Gastroesophageal sphincter (tissue), 4 donors: Measurements from ENCODE around the gene ATP11A. TPM values are rescaled to one million over a fixed set of nuclear protein-coding genes. Genes with fewer than 3 reads are reported as not detected.
"Not testable (repeated sequence)": the region's sequence is repeated elsewhere in the genome, so short reads cannot be mapped to it uniquely, and the experiment has no call there.

Source experiments
- ATAC-seq: fragments of 150-250 bp; one replicate; pipeline ENCODE4 v1.9.1; 2016; ENCODE audit warnings: mild to moderate bottlenecking, moderate library complexity
- H3K27ac ChIP-seq, 4 donors: fragments of 200-600 bp; sonication (generic) in 3 of 4; 1 replicate in 3 of 4; 2 replicates in 1 of 4; pipeline ENCODE4 v1.5.1; 2016 to 2019
- H3K27me3 ChIP-seq: fragments of 200-600 bp; sonication (generic); one replicate; pipeline ENCODE4 v1.5.1; 2019
- H3K36me3 ChIP-seq, 2 donors: fragments of 200-600 bp; sonication (generic); one replicate each; pipeline ENCODE4 v1.5.1; 2019; ENCODE audit warnings: control low read depth in 1 of 2
- H3K4me1 ChIP-seq, 3 donors: fragments of 200-600 bp; sonication (generic); 1 replicate in 2 of 3; 2 replicates in 1 of 3; pipeline ENCODE4 v1.5.1; 2016 to 2019; ENCODE audit warnings: control low read depth in 2 of 3
- H3K4me3 ChIP-seq, 2 donors: fragments of 200-600 bp; sonication (generic); one replicate each; pipeline ENCODE4 v1.5.1; 2019; ENCODE audit warnings: mild to moderate bottlenecking in 1 of 2, moderate library complexity in 1 of 2
- H3K9me3 ChIP-seq, 3 donors: fragments of 200-600 bp; sonication (generic); one replicate each; pipeline ENCODE4 v1.5.1; 2017 to 2019; ENCODE audit warnings: control low read depth in 2 of 3
- CTCF ChIP-seq, 4 experiments: fragments of 200-600 bp in 2 of 4; fragments of 450-650 bp in 2 of 4; sonication (generic) in 1 of 4; IDR thresholded peaks; one replicate each; pipeline ENCODE4 v1.5.1; 2017 to 2019; ENCODE audit warnings: antibody characterized with exemption in 4 of 4, mild to moderate bottlenecking in 2 of 4, moderate library complexity in 2 of 4
- EP300 ChIP-seq: sonication (generic); formaldehyde crosslinking; IDR thresholded peaks from one replicate; pipeline ENCODE4 v1.6.1; 2017; ENCODE audit warnings: antibody characterized with exemption, mild to moderate bottlenecking
- POLR2A ChIP-seq, 2 donors: fragments of 450-650 bp; IDR thresholded peaks; one replicate each; pipeline ENCODE4 v1.6.1; 2017; ENCODE audit warnings: antibody characterized with exemption in 2 of 2, mild to moderate bottlenecking in 2 of 2, moderate library complexity in 1 of 2
- POLR2AphosphoS5 ChIP-seq: sonication (generic); formaldehyde crosslinking; IDR thresholded peaks from one replicate; pipeline ENCODE4 v1.6.1; 2017; ENCODE audit warnings: antibody characterized with exemption
- WGBS, 2 donors: methylation state at CpG; one replicate each; pipeline ENCODE4 v1.1.5; 2018; ENCODE audit warnings: low coverage in 1 of 2; 5-methylcytosine and 5-hydroxymethylcytosine counted together
- total RNA-seq, 4 donors: library from RNA; depleted of rRNA; stranded (reverse); fragments of >200 nt; gene quantifications; one replicate each; pipeline ENCODE4 v1.1.0, GENCODE V29; 2016

ATP11A gene
- total RNA-seq, 4 donors from 2014 or later = 12.9 to 21.7 (median 17.1) TPM

- WGBS, 2 donors = 90 to 91% methylated on average over 9 of the region's 17 CpGs
- TF ChIP-seq POLR2A (IDR thresholded peaks at IDR 0.05) (no peak), POLR2AphosphoS5 (no peak), EP300 (no peak), CTCF (IDR thresholded peaks at IDR 0.05) (no peak)
- Histone ChIP-seq H3K27me3 (no peaks in the 10 kb centered on the region), H3K9me3 (no peaks in the 10 kb centered on the region), H3K27ac (no peak overlapping the region), H3K4me1 (no peaks in the 10 kb centered on the region), H3K36me3 (no peaks in the 10 kb centered on the region), H3K4me3 (no peak overlapping the region)
- no peak for ATAC-seq
These were observed 9.0 kb upstream of the ATP11A start for GRCh38 chr13:112680741-112681360.

DNA sequence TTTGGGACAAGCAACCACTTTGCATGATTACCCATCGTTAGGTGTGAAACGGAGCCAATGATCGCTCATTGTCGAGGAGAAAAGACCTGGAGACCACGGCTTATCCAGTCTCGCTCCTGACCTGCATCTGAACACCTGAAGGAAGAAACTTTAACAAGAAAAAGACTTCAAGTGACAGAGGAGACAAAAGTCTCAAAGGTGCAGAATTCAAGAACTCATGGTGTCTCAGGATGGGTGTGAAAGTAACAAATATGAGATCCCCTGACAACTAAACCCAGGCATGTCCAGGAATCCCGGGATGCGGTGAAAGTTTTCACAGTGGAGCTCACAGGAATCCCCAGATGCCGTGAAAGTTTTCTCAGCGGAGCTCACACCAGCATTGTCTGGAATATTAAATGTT, 6.3 kb upstream of the ATP11A start:
- TF ChIP-seq POLR2AphosphoS5 (no peak), POLR2A (IDR thresholded peaks at IDR 0.05) (no peak)
- Histone ChIP-seq H3K9me3 (no peaks in the 10 kb centered on the region), H3K36me3 (no peaks in the 10 kb centered on the region), H3K4me1 (peaks cover 0 to 1% (median 0%) of the 10 kb centered on the region in 3 donors), H3K4me3 (no peak overlapping the region), H3K27ac (no peak overlapping the region), H3K27me3 (no peaks in the 10 kb centered on the region)
- WGBS, 2 donors = 77 to 85% methylated on average over 8 to 10 of the region's 10 CpGs
- ATAC-seq = no peak

GRCh38 chr13:112684071-112684845, 5.6 kb upstream of the ATP11A start:
- Histone ChIP-seq H3K27ac (no peak overlapping the region), H3K36me3 (no peaks in the 10 kb centered on the region), H3K9me3 (no peaks in the 10 kb centered on the region), H3K4me3 (no peak overlapping the region), H3K27me3 (no peaks in the 10 kb centered on the region), H3K4me1 (peaks cover 0 to 8% (median 3%) of the 10 kb centered on the region in 3 donors)
- ATAC-seq = no peak
- TF ChIP-seq EP300 (no peak), POLR2A (IDR thresholded peaks at IDR 0.05) (no peak), POLR2AphosphoS5 (no peak), CTCF (IDR thresholded peaks at IDR 0.05) (no peak)
- WGBS, 2 donors = 83 to 90% methylated on average over 7 of the region's 18 CpGs

DNA sequence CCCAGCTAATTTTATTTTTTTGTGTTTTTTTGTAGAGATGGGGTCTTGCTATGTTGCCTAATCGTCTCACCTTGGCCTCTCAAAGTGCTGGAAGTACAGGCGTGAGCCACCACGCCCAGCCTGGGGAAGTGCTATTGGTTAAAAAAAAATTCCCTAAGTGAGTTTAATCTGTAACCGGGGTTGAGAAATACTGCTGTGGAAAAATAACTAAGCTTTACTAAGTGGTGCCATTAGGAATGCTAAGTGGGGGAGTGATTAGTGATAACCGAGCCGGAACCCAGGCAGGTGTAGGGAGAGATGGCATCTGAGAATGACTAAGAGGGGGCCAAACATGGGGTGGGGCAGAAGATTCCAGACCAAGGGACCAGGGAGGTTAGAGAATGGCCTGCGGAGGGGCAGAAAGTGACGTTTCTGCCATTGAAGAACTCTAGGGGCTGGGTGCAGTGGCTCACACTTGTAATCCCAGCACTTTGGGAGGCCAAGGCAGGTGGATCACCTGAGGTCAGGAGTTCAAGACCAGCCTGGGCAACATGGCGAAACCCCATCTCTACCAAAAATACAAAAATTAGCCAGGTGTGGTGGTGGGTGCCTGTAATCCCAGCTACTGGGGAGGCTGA, 4.5 kb upstream of the ATP11A start:
- H3K9me3 ChIP-seq, H3K27ac ChIP-seq, H3K27me3 ChIP-seq, H3K4me3 ChIP-seq, H3K36me3 ChIP-seq, ATAC-seq: not testable (repeated sequence)
- H3K4me1 ChIP-seq = peaks cover 0 to 10% (median 3%) of the 10 kb centered on the region in 3 donors
- WGBS, 2 donors = 84 to 93% methylated on average over 2 to 7 of the region's 9 CpGs

DNA sequence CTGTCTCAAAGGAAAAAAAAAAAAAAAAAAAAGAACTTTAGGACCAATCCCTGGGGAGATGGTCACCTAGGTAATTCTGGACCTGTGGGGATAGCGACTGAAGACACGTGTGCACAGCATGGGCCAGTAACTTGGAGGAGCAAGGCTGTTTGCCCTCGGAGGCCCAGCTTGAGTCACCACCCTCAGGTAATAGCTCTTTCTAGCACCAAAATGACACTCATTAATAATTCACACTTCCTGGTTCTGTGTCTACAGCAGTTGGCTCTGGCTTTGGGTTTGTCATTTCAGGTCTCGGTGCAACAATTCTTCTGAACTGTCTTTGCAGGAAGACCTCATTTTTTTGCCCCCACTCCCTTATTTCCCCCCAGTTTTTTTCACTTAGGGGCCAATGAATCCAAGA, 3.9 kb upstream of the ATP11A start:
- Histone ChIP-seq H3K27ac (no peak overlapping the region), H3K36me3 (no peaks in the 10 kb centered on the region), H3K4me3 (no peak overlapping the region), H3K4me1 (peaks cover 0 to 11% (median 3%) of the 10 kb centered on the region in 3 donors), H3K9me3 (no peaks in the 10 kb centered on the region), H3K27me3 (no peaks in the 10 kb centered on the region)
- TF ChIP-seq POLR2AphosphoS5 (no peak), POLR2A (IDR thresholded peaks at IDR 0.05) (no peak), CTCF (IDR thresholded peaks at IDR 0.05) (no peak), EP300 (no peak)
- no peak for ATAC-seq
- WGBS, 2 donors = 85% methylated on average over 4 of the region's 4 CpGs; no CpG with 5 or more reads in 1 of the 2 donors
